Left ventricle myocardium superior (tissue), 1 donor: Measurements from ENCODE around the gene ARPC5. TPM values are rescaled to one million over a fixed set of nuclear protein-coding genes. Genes with fewer than 3 reads are reported as not detected.
"Not testable (repeated sequence)": the region's sequence is repeated elsewhere in the genome, so short reads cannot be mapped to it uniquely, and the experiment has no call there.

ENCODE experiments used
- ATAC-seq: fragments of 200-7000 bp; cut with Tn5 transposase; one replicate; pipeline ENCODE4 v1.9.1; 2020; ENCODE audit warnings: mild to moderate bottlenecking, moderate library complexity
- DNase-seq: peaks from one replicate; pipeline ENCODE4 v3.0.0-alpha.2; 2020
- intact Hi-C: fragments of 100-400 bp; cut with micrococcal nuclease; formaldehyde crosslinking; loops from one replicate; pipeline ENCODE4 v1.11.0; 2022
- total RNA-seq: library from RNA; stranded (reverse); fragmentation: NEBNext Ultra II Directional; extraction: Animal tissue kit (Norgen Biotek cat#: 25700); gene quantifications from one replicate; pipeline ENCODE4 v1.2.1, GENCODE V29; 2021
- donor health status: DM: no; HTN: yes; CAD: no; lungs with severe emphysema.

The ARPC5 gene
- total RNA-seq, 1 donor from 2014 or later = 36.4 TPM

GRCh38 chr1:183652107-183652506 is 16.5 kb upstream of the ARPC5 start:
- intact Hi-C loops = loop anchor here (5.0 kb wide), 1 partner anchor 265 kb away; no protein-coding TSS in a partner anchor
- ATAC-seq (no peak), DNase-seq (no peak)

- intact Hi-C loops = loop anchor here (5.0 kb wide), 1 partner anchor 266 kb away; no protein-coding TSS in a partner anchor
- ATAC-seq (no peak), DNase-seq (no peak)
Observed at GRCh38 chr1:183651612-183652011, 16.0 kb upstream of the ARPC5 start.

- no peak for DNase-seq
- no peak for ATAC-seq
- intact Hi-C loops = no loop called here
Observed at GRCh38 chr1:183648042-183648441, 12.5 kb upstream of the ARPC5 start.

- intact Hi-C loops = no loop called here
- DNase-seq = no peak
- no peak for ATAC-seq
Observed at GRCh38 chr1:183646776-183647175, 11.2 kb upstream of the ARPC5 start.

- intact Hi-C loops = no loop called here
- no peak for DNase-seq
- no peak for ATAC-seq
Observed at GRCh38 chr1:183645531-183645930, 9.9 kb upstream of the ARPC5 start.

GRCh38 chr1:183642166-183642565 is 6.6 kb upstream of the ARPC5 start:
- no peak for ATAC-seq
- no peak for DNase-seq
- intact Hi-C loops = no loop called here

- ATAC-seq (no peak), DNase-seq (no peak)
Observed at GRCh38 chr1:183640193-183640592, 4.6 kb upstream of the ARPC5 start.

GRCh38 chr1:183638649-183639387 is 3.2 kb upstream of the ARPC5 start:
- DNase-seq = no peak
- ATAC-seq = no peak
- intact Hi-C loops = no loop called here

More at GRCh38 chr1:183640193-183640592, 4.6 kb upstream of the ARPC5 start:
- intact Hi-C loops = no loop called here

- ATAC-seq (no peak), DNase-seq (no peak)
- intact Hi-C loops = no loop called here
Observed at GRCh38 chr1:183636783-183637182, 1.2 kb upstream of the ARPC5 start.

GRCh38 chr1:183636334-183636682 is 725 bp upstream of the ARPC5 start:
- ATAC-seq (no peak), DNase-seq (no peak)
- intact Hi-C loops = no loop called here

- intact Hi-C loops = no loop called here
Observed at GRCh38 chr1:183635099-183635605, 431 bp downstream of the ARPC5 start.

GRCh38 chr1:183634429-183635065 is 1.0 kb downstream of the ARPC5 start:
- no peak for ATAC-seq
- intact Hi-C loops = no loop called here

More at GRCh38 chr1:183635099-183635605, 431 bp downstream of the ARPC5 start:
- ATAC-seq (peak; percentile 46), DNase-seq (peak; percentile 55)

GRCh38 chr1:183633676-183634343 is 1.8 kb downstream of the ARPC5 start:
- ATAC-seq = no peak
- DNase-seq = no peak
- intact Hi-C loops = no loop called here

More at GRCh38 chr1:183634429-183635065, 1.0 kb downstream of the ARPC5 start:
- no peak for DNase-seq

- intact Hi-C loops = no loop called here
- no peak for DNase-seq
- ATAC-seq = no peak
Observed at GRCh38 chr1:183632964-183633363, 2.6 kb downstream of the ARPC5 start.

- intact Hi-C loops = no loop called here
- no peak for ATAC-seq
- DNase-seq = no peak
Observed at GRCh38 chr1:183632114-183632513, 3.5 kb downstream of the ARPC5 start.

GRCh38 chr1:183630748-183631147 is 4.8 kb downstream of the ARPC5 start:
- ATAC-seq (peak; percentile 11), DNase-seq (no peak)
- intact Hi-C loops = no loop called here

GRCh38 chr1:183628537-183628936 is 7.0 kb downstream of the ARPC5 start:
- no peak for ATAC-seq
- DNase-seq = no peak
- intact Hi-C loops = no loop called here

GRCh38 chr1:183626236-183626635 is 9.3 kb downstream of the ARPC5 start:
- DNase-seq, ATAC-seq, intact Hi-C loops: not testable (repeated sequence)

GRCh38 chr1:183622884-183623785 is 12.4 kb downstream of the ARPC5 start:
- intact Hi-C loops = no loop called here
- peak; percentile 90 for ATAC-seq
- no peak for DNase-seq
